HepG2 (cell line): Measurements from ENCODE around the gene IGF1. TPM values are rescaled to one million over a fixed set of nuclear protein-coding genes. Genes with fewer than 3 reads are reported as not detected.

Experiments used
- CAMTA2 ChIP-seq: sonication (generic); formaldehyde crosslinking; IDR thresholded peaks from 2 replicates; pipeline ENCODE4 v1.4.0; 2020; ENCODE audit warnings: mild to moderate bottlenecking, missing genetic modification reagents, borderline replicate concordance
- CREB1 ChIP-seq, 2 experiments: fragments of 450-650 bp in 1 of 2; IDR thresholded peaks; 2 replicates each; pipeline ENCODE4 v1.6.1; 2016 to 2017; ENCODE audit warnings: control low read depth in 1 of 2, mild to moderate bottlenecking in 1 of 2, missing compliant biosample characterization in 1 of 2, missing genetic modification characterization in 1 of 2
- EEA1 ChIP-seq: sonication (generic); formaldehyde crosslinking; IDR thresholded peaks from 2 replicates; pipeline ENCODE4 v1.5.1; 2020; ENCODE audit warnings: mild to moderate bottlenecking, missing genetic modification reagents, borderline replicate concordance
- EP300 ChIP-seq, 3 experiments: sonication (generic) in 1 of 3; formaldehyde crosslinking in 1 of 3; IDR thresholded peaks; 2 replicates each; pipeline versions ENCODE4 v1.5.1 to v1.6.1; 2011 to 2020; ENCODE audit warnings: low read depth in 2 of 3, low read length in 2 of 3, borderline replicate concordance in 1 of 3, improper control_type of control experiment in 1 of 3, mild to moderate bottlenecking in 1 of 3, missing genetic modification reagents in 1 of 3, moderate library complexity in 1 of 3
- ESRRA ChIP-seq: sonication (generic); formaldehyde crosslinking; IDR thresholded peaks from 2 replicates; pipeline ENCODE4 v1.5.1; 2020; ENCODE audit warnings: mild to moderate bottlenecking, low read depth, missing genetic modification reagents
- FOSL2 ChIP-seq: sonication (generic); formaldehyde crosslinking; IDR thresholded peaks from 2 replicates; pipeline ENCODE4 v1.4.0; 2020; ENCODE audit warnings: missing genetic modification reagents
- FOXP1 ChIP-seq, 2 experiments: fragments of 450-650 bp in 1 of 2; IDR thresholded peaks; 2 replicates each; pipeline ENCODE4 v1.6.1; 2017 to 2018; ENCODE audit warnings: antibody characterized with exemption in 1 of 2
- HMG20B ChIP-seq: conservative IDR thresholded peaks from 2 replicates; pipeline ENCODE4 v1.6.1; 2016; ENCODE audit warnings: missing genetic modification reagents, missing compliant biosample characterization
- HNF1B ChIP-seq: sonication (generic); formaldehyde crosslinking; IDR thresholded peaks from 2 replicates; pipeline ENCODE4 v1.5.1; 2020; ENCODE audit warnings: mild to moderate bottlenecking, moderate library complexity, missing genetic modification reagents
- HNF4A ChIP-seq: sonication (generic); formaldehyde crosslinking; IDR thresholded peaks from 2 replicates; pipeline ENCODE4 v1.4.0; 2020; ENCODE audit warnings: missing genetic modification reagents
- LBX2 ChIP-seq: sonication (generic); formaldehyde crosslinking; IDR thresholded peaks from 2 replicates; pipeline ENCODE4 v1.5.0; 2020; ENCODE audit warnings: missing genetic modification reagents, mild to moderate bottlenecking, borderline replicate concordance
- MED1 ChIP-seq: sonication (generic); formaldehyde crosslinking; IDR thresholded peaks from 2 replicates; pipeline ENCODE4 v1.4.0; 2020; ENCODE audit warnings: missing genetic modification reagents
- MED13 ChIP-seq: sonication (generic); formaldehyde crosslinking; IDR thresholded peaks from 2 replicates; pipeline ENCODE4 v1.5.0; 2020; ENCODE audit warnings: missing genetic modification reagents
- MYNN ChIP-seq: sonication (generic); formaldehyde crosslinking; IDR thresholded peaks from 2 replicates; pipeline ENCODE4 v1.4.0; 2020; ENCODE audit warnings: mild to moderate bottlenecking, low read depth, missing genetic modification reagents
- NFATC3 ChIP-seq: sonication (generic); formaldehyde crosslinking; IDR thresholded peaks from 2 replicates; pipeline ENCODE4 v1.5.1; 2020; ENCODE audit warnings: mild to moderate bottlenecking, missing genetic modification reagents
- NFYC ChIP-seq: IDR thresholded peaks from 2 replicates; pipeline ENCODE4 v1.6.1; 2016; ENCODE audit warnings: missing genetic modification reagents, missing compliant biosample characterization
- NR2C2 ChIP-seq: sonication (generic); formaldehyde crosslinking; IDR thresholded peaks from 2 replicates; pipeline ENCODE4 v1.4.0; 2020; ENCODE audit warnings: missing genetic modification reagents, mild to moderate bottlenecking, moderate library complexity, borderline replicate concordance
- NR2F1 ChIP-seq, 2 experiments: fragments of 450-650 bp in 1 of 2; formaldehyde crosslinking in 1 of 2; IDR thresholded peaks; 2 replicates each; pipeline versions ENCODE4 v1.5.0 to v1.6.1; 2016 to 2020; ENCODE audit warnings: mild to moderate bottlenecking in 1 of 2, missing compliant biosample characterization in 1 of 2, missing genetic modification reagents in 1 of 2, moderate library complexity in 1 of 2
- PHF8 ChIP-seq: sonication (generic); formaldehyde crosslinking; IDR thresholded peaks from 2 replicates; pipeline ENCODE4 v1.5.0; 2020; ENCODE audit warnings: missing genetic modification reagents
- PPARG ChIP-seq: conservative IDR thresholded peaks from 2 replicates; pipeline ENCODE4 v1.6.1; 2016; ENCODE audit warnings: missing biosample characterization, missing genetic modification reagents
- RARA ChIP-seq: IDR thresholded peaks from 2 replicates; pipeline ENCODE4 v1.6.1; 2016; ENCODE audit warnings: missing genetic modification reagents, missing compliant biosample characterization
- RARG ChIP-seq: sonication (generic); formaldehyde crosslinking; IDR thresholded peaks from 2 replicates; pipeline ENCODE4 v1.4.0; 2020; ENCODE audit warnings: low read depth, mild to moderate bottlenecking, missing genetic modification reagents
- RCOR2 ChIP-seq: IDR thresholded peaks from 2 replicates; pipeline ENCODE4 v1.6.1; 2016; ENCODE audit warnings: missing biosample characterization, missing genetic modification reagents
- RFXAP ChIP-seq: sonication (generic); formaldehyde crosslinking; IDR thresholded peaks from 2 replicates; pipeline ENCODE4 v1.4.0; 2020; ENCODE audit warnings: missing genetic modification reagents, borderline replicate concordance
- TOE1 ChIP-seq: sonication (generic); formaldehyde crosslinking; IDR thresholded peaks from 2 replicates; pipeline ENCODE4 v1.4.0; 2020; ENCODE audit warnings: mild to moderate bottlenecking, missing genetic modification reagents
- ZNF232 ChIP-seq: sonication (generic); formaldehyde crosslinking; IDR thresholded peaks from 2 replicates; pipeline ENCODE4 v1.4.0; 2020; ENCODE audit warnings: missing genetic modification reagents, borderline replicate concordance
- ZNF556 ChIP-seq: sonication (generic); formaldehyde crosslinking; IDR thresholded peaks from 2 replicates; pipeline ENCODE4 v1.4.0; 2020; ENCODE audit warnings: mild to moderate bottlenecking, missing genetic modification reagents, borderline replicate concordance
- ZNF816 ChIP-seq: sonication (generic); formaldehyde crosslinking; IDR thresholded peaks from 2 replicates; pipeline ENCODE4 v1.8.0; 2022; ENCODE audit warnings: missing genetic modification reagents, mild to moderate bottlenecking, borderline replicate concordance
- ZSCAN20 ChIP-seq: sonication (generic); formaldehyde crosslinking; IDR thresholded peaks from 2 replicates; pipeline ENCODE4 v1.4.0; 2020; ENCODE audit warnings: missing genetic modification reagents, mild to moderate bottlenecking, borderline replicate concordance
- ZSCAN9 ChIP-seq: IDR thresholded peaks from 2 replicates; pipeline ENCODE4 v1.6.1; 2016; ENCODE audit warnings: borderline replicate concordance
- polyA plus RNA-seq, 8 experiments: library from polyadenylated mRNA; depleted of rRNA in 3 of 8; stranded (reverse) in 7 of 8; unstranded in 1 of 8; fragments of >200 nt; fragmentation: Illumina TruSeq in 4 of 8; extraction: Trizol in 4 of 8; gene quantifications; 2 replicates each; pipeline versions ENCODE4 v1.2.1 to v1.2.3, GENCODE V29; 2011 to 2016; ENCODE audit warnings: low read depth in 4 of 8, missing spikeins in 1 of 8, mixed read lengths in 1 of 8; ENCODE audit not compliant: insufficient read depth in 1 of 8
- total RNA-seq, 5 experiments: library from RNA; depleted of rRNA; stranded (reverse); fragments of >200 nt; fragmentation: Illumina TruSeq; extraction: Trizol; gene quantifications; 2 replicates each; pipeline ENCODE4 v1.2.3, GENCODE V29; 2016; ENCODE audit warnings: low read depth in 1 of 5

The IGF1 gene
- total and polyA plus RNA-seq, 2 of the 13 experiments (the other 11 are each of a cell fraction or from before 2014, with no cell fraction given), result not detected

- TF ChIP-seq CREB1 (IDR thresholded peaks at IDR 0.05), result no peak
- TF ChIP-seq CREB1 (CRISPR knock-in tag; IDR thresholded peaks at IDR 0.05), result peak; percentile 37
- TF ChIP-seq PHF8 (CRISPR knock-in tag), result no peak
- TF ChIP-seq ESRRA (CRISPR knock-in tag), result peak; percentile 46; the same call in 1 of the 2 replicates
- TF ChIP-seq EP300 (IDR thresholded peaks at IDR 0.05; ENCODE audit: low read depth in 2 of 2, low read length in 2 of 2), result peak in 1 of 2 experiments; percentile 72; a peak in 2 of 4 replicates
- TF ChIP-seq EP300 (CRISPR knock-in tag; IDR thresholded peaks at IDR 0.05; ENCODE audit: borderline replicate concordance), result no peak
- TF ChIP-seq NFYC (CRISPR knock-in tag), result peak; percentile 38; the same call in 1 of the 2 replicates
- peak; percentile 82 for TF ChIP-seq NR2C2 (CRISPR knock-in tag)
- no peak for TF ChIP-seq ZNF556 (CRISPR knock-in tag)
- no peak for TF ChIP-seq RFXAP (CRISPR knock-in tag)
- TF ChIP-seq NFATC3 (CRISPR knock-in tag), result no peak
- TF ChIP-seq NR2F1 (CRISPR knock-in tag; IDR thresholded peaks at IDR 0.05), result peak; percentile 78 to 89
- no peak for TF ChIP-seq MYNN (CRISPR knock-in tag)
- TF ChIP-seq RARA (CRISPR knock-in tag), result peak; percentile 66
- TF ChIP-seq EEA1 (CRISPR knock-in tag), result no peak
- no peak for TF ChIP-seq TOE1 (CRISPR knock-in tag)
- TF ChIP-seq FOXP1 (IDR thresholded peaks at IDR 0.05), result no peak
- TF ChIP-seq FOXP1 (CRISPR knock-in tag; IDR thresholded peaks at IDR 0.05), result 0 out of 2 replicates have a peak, but pooled peaks have one; percentile 17
- TF ChIP-seq ZNF816, result no peak
- 0 out of 2 replicates have a peak, but pooled peaks have one; percentile 37 for TF ChIP-seq MED1 (CRISPR knock-in tag)
- peak; percentile 79 for TF ChIP-seq HNF1B
- no peak for TF ChIP-seq CAMTA2 (CRISPR knock-in tag)
- TF ChIP-seq FOSL2 (CRISPR knock-in tag), result peak; percentile 46
- 0 out of 2 replicates have a peak, but pooled peaks have one; percentile 19 for TF ChIP-seq HMG20B
- no peak for TF ChIP-seq RARG (CRISPR knock-in tag)
- no peak for TF ChIP-seq ZSCAN9 (CRISPR knock-in tag)
- TF ChIP-seq ZNF232 (CRISPR knock-in tag), result no peak
- TF ChIP-seq HNF4A (CRISPR knock-in tag), result peak; percentile 92
- TF ChIP-seq RCOR2 (CRISPR knock-in tag), result no peak
- no peak for TF ChIP-seq ZSCAN20 (CRISPR knock-in tag)
- peak; percentile 65; the same call in 1 of the 2 replicates for TF ChIP-seq PPARG
- no peak for TF ChIP-seq LBX2
- no peak for TF ChIP-seq MED13 (CRISPR knock-in tag)
Observed at GRCh38 chr12:102417055-102417454, 63.3 kb downstream of the IGF1 start (continued).
